ENCODE measurements around the gene POLG2.
A peak's percentile ranks its signal among the peaks of the same experiment; 100 is the strongest.

Gene POLG2

DNA sequence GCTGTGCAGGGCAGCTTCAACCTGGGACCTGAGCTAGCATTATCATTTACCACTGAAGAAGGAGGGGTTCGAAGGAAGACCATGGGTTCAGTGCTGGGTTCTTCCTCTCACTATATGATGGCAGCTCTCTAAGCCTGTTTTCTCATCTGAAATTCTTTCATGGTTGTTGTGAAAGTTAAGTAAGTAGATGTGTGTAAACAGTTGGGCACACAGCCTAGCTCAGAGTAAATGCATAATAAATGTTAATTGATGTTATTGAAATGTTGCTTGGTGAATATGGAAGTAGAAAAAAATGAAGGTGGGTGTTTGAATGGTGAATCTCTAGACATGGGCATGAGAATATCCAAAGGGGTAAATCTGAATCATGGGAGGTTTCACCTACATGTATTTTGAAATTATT, 19.0 kb upstream of the POLG2 start:
- no peaks in the 10 kb centered on the region for H3K9me3 Mint-ChIP-seq
- no peak overlapping the region for H3K4me3 Mint-ChIP-seq
- H3K4me1 Mint-ChIP-seq = peaks cover 14% of the 10 kb centered on the region
- DNase-seq (ENCODE audit: low spot score in 2 of 2) (no peak), ATAC-seq (no peak)
- H3K36me3 Mint-ChIP-seq = peaks cover 100% of the 10 kb centered on the region
- peak overlapping the region; percentile 46 for H3K27ac Mint-ChIP-seq

DNA sequence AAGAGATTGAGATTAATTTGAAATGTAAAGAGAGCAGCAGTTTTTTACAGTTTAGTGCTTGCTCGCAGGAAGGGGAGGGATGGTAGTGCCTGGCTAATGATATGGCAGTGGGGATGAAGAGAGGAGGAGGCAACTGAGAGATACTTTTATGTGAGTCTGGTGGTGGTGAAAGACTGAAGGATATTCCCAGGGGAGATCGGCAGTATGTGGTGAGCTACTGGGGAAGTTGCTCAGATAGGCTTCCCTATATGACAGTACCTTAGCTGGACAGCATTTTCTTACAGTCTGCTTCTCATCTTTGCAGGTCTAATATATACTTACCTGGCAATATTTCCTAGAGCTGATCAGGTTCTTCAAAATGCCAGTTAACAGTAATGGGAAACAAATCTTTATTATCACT, 18.6 kb upstream of the POLG2 start:
- H3K4me1 Mint-ChIP-seq = peaks cover 14% of the 10 kb centered on the region
- H3K36me3 Mint-ChIP-seq = peaks cover 100% of the 10 kb centered on the region
- H3K9me3 Mint-ChIP-seq = no peaks in the 10 kb centered on the region
- ATAC-seq (no peak), DNase-seq (ENCODE audit: low spot score in 2 of 2) (no peak)
- peak overlapping the region; percentile 46 for H3K27ac Mint-ChIP-seq
- no peak overlapping the region for H3K4me3 Mint-ChIP-seq

DNA sequence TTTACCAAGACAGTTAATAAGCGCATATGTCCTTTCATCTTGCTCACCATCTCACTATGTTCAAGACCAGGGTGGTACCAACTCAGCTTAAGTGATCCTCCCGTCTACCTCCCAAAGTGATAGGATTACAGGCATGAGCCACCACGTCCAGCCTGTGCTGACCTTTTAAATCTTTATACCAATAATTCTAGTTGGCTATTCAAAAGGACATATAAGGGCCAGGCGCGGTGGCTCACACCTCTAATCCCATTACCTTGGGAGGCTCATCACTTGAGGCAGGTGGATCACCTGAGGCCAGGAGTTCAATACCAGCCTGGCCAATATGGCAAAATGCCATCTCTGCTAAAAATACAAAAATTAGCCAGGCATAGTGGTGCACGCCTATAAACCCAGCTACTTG, 12.3 kb upstream of the POLG2 start:
- H3K27ac Mint-ChIP-seq = no peak overlapping the region
- ATAC-seq = no peak
- H3K36me3 Mint-ChIP-seq = peaks cover 97% of the 10 kb centered on the region
- H3K4me3 Mint-ChIP-seq = peak overlapping the region; percentile 97
- no peak for DNase-seq (ENCODE audit: low spot score in 2 of 2)
- H3K9me3 Mint-ChIP-seq = no peaks in the 10 kb centered on the region
- peaks cover 37% of the 10 kb centered on the region for H3K4me1 Mint-ChIP-seq

DNA sequence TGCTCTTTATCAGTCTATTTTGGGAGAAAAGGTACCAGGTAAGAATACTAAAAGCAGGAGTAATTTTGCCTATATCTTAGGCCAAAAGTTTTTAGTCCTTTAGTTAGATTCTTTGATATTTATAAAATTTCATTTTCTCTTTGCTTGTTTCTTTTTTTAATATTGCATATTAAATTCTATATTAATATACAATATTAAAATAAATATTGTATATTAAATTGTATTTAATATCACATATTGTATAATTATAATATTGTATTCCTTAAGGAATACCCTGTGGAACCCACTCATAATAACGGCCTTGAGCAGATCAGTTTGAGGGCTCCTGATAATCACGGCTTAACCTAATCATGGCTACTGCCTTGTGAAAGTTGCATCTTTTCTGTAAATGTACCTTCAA, 11.8 kb upstream of the POLG2 start:
- Mint-ChIP-seq H3K27ac (peak overlapping the region; percentile 29), H3K4me1 (peaks cover 42% of the 10 kb centered on the region), H3K4me3 (peak overlapping the region; percentile 97), H3K36me3 (peaks cover 97% of the 10 kb centered on the region), H3K9me3 (no peaks in the 10 kb centered on the region)
- ATAC-seq (no peak), DNase-seq (ENCODE audit: low spot score in 2 of 2) (no peak)

DNA sequence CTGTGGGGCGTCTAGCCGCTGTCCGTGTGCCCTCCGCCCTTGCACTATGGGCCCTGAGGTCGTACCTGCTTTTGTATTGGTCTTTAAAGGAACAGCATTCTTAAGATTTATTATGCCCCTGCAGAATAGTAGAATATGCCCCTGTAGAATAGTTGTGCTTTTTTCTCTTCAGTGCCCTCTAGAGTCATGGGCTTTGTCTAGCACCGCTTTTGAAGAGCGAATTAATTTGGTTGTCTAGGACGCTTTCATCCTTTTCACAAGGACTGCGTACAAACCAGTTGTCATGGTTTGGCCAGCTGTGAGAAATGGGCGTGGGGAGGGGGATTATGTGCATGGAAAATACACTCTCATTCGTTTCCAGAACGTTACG, 10.5 kb upstream of the POLG2 start:
- peak; percentile 38 for ATAC-seq
- peaks cover 54% of the 10 kb centered on the region for H3K4me1 Mint-ChIP-seq
- peak overlapping the region; percentile 97 for H3K4me3 Mint-ChIP-seq
- peak overlapping the region; percentile 100 for H3K27ac Mint-ChIP-seq
- peaks cover 97% of the 10 kb centered on the region for H3K36me3 Mint-ChIP-seq
- no peaks in the 10 kb centered on the region for H3K9me3 Mint-ChIP-seq
- no peak for DNase-seq (ENCODE audit: low spot score in 2 of 2)

DNA sequence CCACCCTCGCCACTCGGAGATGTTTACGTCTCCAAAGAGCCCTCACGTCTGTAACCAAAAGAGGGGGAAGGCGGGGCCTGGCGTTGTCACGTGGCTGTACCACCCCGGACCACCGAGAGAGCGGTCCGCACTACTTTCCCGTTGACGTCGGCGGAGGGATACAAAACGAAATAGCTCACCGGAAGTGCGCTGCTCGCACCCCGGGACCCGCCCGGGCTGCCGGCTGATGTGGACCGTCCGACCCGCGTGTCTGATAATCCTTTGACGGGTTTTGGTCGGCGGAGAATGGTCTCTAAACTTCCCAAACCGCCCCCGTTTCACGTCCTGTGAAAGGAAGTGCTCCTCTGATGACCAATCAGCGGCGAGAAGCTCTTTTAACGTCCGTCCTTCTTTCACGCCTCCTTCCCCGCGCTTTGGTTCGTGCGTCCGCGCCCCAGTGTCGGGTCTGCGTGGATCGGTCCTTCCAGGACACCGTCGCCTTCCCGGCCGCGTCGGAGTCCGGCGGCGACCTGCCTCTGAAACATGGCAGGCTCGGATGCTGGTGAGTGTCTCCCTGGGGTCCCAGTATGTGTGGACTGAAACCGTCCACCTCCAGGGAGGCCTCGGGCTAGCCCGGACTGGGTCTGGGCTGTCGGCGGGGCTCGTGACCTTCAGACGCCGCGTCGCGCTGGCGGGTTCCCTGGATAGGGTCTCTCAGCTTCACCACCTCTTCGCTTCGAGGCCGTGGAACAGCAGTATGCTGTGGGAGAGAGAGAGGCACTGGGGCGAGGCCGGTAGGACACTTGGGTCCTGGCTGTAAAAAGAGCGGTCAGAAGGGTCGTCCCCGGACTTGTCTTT, 9.9 kb upstream of the POLG2 start, which contains the start of gene CEP95:
Gene CEP95 (plus strand): TSS at position 402 of the 837 bp plus-strand sequence. CDS start 121 bp downstream, at position 523.
- Mint-ChIP-seq H3K4me3 (peak within 1 kb of the TSS; percentile 97), H3K9me3 (no peaks in the 10 kb centered on the region), H3K4me1 (peaks cover 60% of the 10 kb centered on the region), H3K27ac (peak within 1 kb of the TSS; percentile 100), H3K36me3 (peaks cover 97% of the 10 kb centered on the region)
- DNase-seq (ENCODE audit: low spot score in 2 of 2) (peak; percentile 91 to 99), ATAC-seq (peak; percentile 78)

DNA sequence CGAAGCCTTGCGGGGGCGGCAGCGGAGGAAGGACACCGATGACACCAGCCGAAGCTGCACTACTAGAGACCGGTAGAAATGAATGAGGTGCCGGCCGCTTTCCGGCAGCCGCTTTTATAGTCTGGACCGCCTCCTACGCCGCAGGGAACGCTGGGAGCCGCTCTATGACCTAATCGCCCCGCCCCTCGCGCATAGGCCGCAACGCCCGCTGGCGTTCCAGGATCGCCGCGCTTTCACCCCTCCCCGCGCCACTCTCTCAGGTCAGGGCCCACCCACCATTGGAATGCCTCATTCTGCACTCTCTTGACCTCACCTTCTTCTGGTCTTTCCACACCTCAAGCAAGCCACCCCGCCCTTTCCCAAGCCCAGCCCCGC, 9.3 kb upstream of the POLG2 start, which contains the start of gene DDX5:
Gene DDX5 (minus strand): TSS at position 89 of the 375 bp plus-strand sequence. CDS start 170 bp downstream, outside the sequence.
- Mint-ChIP-seq H3K36me3 (peaks cover 97% of the 10 kb centered on the region), H3K9me3 (no peaks in the 10 kb centered on the region), H3K4me1 (peaks cover 67% of the 10 kb centered on the region), H3K4me3 (peak within 1 kb of the TSS; percentile 97), H3K27ac (peak within 1 kb of the TSS; percentile 100)
- ATAC-seq (no peak), DNase-seq (ENCODE audit: low spot score in 2 of 2) (peak; percentile 96 to 99)

DNA sequence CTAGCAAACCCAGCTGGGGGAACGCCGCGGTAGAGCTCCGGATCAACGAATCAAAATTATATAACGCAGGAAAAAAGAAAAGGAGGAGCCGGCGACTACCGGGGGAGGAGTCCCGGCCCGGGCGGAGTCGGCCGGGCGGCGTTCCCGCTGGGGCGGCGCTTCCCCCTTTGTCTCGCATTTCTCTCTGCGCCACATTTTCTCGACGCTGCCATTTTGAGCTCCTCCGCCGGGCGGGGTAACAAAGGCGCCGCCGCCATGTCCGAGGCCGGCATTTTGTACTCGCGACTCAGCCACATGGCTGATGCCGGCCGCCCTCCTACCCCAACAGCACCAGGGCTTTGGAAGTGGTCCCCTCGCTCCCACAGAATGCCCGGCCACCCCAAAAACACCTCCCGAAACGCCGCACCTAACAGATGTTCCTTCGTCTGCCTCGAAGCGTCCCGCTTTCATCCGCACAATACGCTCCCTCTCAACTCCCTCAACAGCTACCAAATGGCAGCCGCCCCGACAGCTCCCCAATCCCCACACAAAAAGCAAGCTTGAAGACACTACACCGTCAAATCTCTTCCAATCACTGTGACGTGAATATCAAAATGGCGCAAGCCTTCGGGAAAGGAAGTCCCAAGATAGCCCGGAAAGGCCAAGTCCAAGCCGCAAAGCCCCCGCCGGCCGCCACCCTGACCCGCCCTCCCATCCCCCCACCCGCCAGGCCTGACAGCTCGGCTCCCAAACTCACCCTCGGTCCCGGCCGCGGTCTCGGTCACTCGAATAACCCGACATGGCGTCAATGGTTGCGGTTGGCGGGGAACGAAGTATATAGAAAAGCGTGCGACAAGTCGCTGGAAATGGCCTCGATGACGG, 8.7 kb upstream of the POLG2 start:
- DNase-seq (ENCODE audit: low spot score in 2 of 2) = peak; percentile 71 to 90
- peak; percentile 47 for ATAC-seq
- Mint-ChIP-seq H3K4me3 (peak overlapping the region; percentile 97), H3K4me1 (peaks cover 73% of the 10 kb centered on the region), H3K9me3 (no peaks in the 10 kb centered on the region), H3K27ac (peak overlapping the region; percentile 100), H3K36me3 (peaks cover 97% of the 10 kb centered on the region)

DNA sequence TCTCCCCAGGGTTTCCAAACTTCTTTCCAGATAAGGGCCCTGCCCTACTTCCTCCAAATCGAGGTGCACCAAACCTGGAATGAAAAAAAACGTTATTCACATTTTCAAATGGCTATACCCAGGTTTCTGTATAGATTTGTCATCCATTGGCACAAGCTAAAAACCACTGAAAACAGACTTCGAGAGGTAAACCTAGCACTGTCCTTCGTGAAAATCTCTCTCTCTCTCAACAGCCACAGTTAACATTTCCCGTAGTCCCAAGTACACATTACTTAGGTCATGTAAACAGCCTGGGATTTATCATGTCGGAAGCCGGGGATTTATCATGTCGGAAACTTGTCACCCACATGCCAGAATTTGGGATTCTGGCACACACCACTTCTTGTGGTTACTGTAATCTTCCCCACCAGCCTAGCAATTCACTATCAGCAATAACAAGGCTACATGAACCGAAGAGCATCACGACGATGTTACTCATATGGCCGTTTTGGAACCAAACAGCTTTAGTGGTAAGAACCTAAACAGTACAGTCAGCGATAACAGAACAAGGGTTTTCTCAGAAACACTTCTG, 8.0 kb upstream of the POLG2 start:
- Mint-ChIP-seq H3K4me3 (peak overlapping the region; percentile 97), H3K9me3 (no peaks in the 10 kb centered on the region), H3K27ac (peak overlapping the region; percentile 100), H3K4me1 (peaks cover 80% of the 10 kb centered on the region), H3K36me3 (peaks cover 97% of the 10 kb centered on the region)
- peak; percentile 34 for ATAC-seq
- no peak for DNase-seq (ENCODE audit: low spot score in 2 of 2)

DNA sequence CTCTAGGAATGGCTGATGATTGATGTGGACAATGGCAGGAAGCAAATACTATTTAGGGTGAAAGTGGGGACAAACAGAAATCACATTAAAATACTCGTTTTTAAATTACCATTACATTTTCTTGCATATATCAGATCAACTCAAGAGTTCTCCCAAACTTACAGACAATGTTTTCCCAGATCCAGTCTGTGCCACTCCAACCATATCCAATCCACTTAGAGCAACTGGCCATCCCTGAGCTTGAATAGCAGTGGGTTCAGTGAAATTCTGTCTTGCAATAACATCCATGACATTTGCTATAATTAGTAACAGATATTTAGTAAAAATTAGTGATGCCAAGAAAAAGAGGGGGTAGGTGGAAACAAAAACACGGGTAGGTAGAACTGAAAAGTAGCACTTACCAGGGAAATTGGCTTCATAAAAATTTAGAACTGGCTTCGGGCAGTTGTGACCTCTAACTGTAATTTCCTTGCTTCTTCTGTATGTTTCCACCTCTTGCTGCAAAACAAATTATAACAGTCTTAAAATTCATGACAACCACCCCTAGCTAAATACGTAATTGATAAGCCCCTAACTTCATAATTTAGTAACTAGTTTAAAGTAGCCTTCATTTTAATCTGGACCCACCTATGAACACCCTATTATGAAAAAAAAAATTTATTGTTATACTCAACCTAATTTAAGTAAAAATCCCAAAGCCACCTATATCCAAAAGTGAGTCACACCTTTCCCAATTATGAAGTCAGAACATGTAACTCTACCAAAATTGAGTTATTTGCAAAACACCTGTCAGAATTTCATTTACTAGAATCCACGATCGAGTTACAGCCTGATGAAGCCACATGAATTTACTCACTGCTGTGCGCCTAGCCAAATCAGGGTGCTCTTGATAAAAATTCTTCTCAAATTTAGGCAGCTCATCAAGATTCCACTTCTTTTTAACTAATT, 7.2 kb upstream of the POLG2 start:
- Mint-ChIP-seq H3K27ac (peak overlapping the region; percentile 100), H3K4me3 (peak overlapping the region; percentile 97), H3K36me3 (peaks cover 97% of the 10 kb centered on the region), H3K9me3 (no peaks in the 10 kb centered on the region), H3K4me1 (peaks cover 86% of the 10 kb centered on the region)
- DNase-seq (ENCODE audit: low spot score in 2 of 2) (no peak), ATAC-seq (no peak)

DNA sequence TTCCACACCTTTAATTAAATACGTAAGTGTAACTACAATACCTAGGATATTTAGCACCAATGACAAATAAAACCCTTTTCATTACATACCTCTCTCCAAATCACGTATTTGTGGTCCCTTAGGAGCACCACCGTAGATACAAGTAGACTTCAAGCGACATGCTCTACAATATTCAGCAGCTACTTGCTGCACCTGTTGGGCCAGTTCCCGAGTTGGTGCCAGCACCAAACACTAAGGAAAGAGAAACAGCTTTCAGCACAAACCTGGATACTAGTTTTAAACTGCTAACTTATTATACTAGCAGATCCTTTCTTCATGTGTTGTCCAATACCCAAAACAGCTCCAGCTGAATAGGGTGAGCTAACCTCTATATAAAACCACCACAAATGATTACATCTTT, 6.5 kb upstream of the POLG2 start:
- Mint-ChIP-seq H3K4me3 (peak overlapping the region; percentile 97), H3K36me3 (peaks cover 97% of the 10 kb centered on the region), H3K27ac (peak overlapping the region; percentile 100), H3K9me3 (no peaks in the 10 kb centered on the region), H3K4me1 (peaks cover 86% of the 10 kb centered on the region)
- ATAC-seq (no peak), DNase-seq (ENCODE audit: low spot score in 2 of 2) (no peak)

DNA sequence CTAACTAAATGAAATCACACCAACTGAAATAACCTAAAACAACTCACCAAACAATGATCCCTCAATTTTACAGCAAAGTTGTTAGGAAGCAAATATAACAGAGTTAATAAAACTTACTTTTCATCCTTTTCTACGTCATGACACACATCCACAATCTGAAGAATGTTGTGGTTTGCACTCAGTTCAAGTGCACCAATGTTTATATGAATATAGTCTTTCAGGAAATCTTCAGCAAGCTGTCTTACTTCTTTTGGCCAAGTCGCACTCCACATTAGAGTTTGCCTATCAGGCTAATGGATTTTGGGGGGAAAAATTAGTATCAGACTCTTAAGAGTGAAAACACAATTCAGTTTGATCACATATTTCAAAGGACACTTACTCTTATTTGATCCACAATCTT, 6.0 kb upstream of the POLG2 start:
- no peaks in the 10 kb centered on the region for H3K9me3 Mint-ChIP-seq
- ATAC-seq (no peak), DNase-seq (ENCODE audit: low spot score in 2 of 2) (no peak)
- peaks cover 100% of the 10 kb centered on the region for H3K36me3 Mint-ChIP-seq
- H3K4me3 Mint-ChIP-seq = peak overlapping the region; percentile 97
- H3K4me1 Mint-ChIP-seq = peaks cover 89% of the 10 kb centered on the region
- peak overlapping the region; percentile 100 for H3K27ac Mint-ChIP-seq

DNA sequence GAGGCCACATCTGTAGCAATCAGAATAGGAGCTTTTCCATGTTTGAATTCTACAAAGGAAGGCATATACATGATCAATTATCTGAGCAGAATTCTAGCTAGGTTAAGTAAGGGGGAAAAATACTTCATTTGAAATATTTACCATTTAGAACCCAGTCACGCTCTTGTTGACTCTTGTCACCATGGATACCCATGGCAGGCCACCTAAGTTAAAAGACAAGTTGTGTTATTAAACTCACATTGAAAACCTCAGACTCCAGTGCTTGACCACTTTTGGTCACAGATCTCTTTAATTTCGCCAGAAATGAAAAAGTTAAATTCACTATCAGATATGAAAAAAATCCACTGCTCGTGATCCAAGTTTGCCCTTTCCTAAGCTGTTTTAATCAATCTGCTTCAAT, 5.2 kb upstream of the POLG2 start:
- H3K4me1 Mint-ChIP-seq = peaks cover 93% of the 10 kb centered on the region
- H3K36me3 Mint-ChIP-seq = peaks cover 100% of the 10 kb centered on the region
- peak overlapping the region; percentile 27 for H3K4me3 Mint-ChIP-seq
- no peak for DNase-seq (ENCODE audit: low spot score in 2 of 2)
- no peaks in the 10 kb centered on the region for H3K9me3 Mint-ChIP-seq
- no peak for ATAC-seq
- H3K27ac Mint-ChIP-seq = peak overlapping the region; percentile 100
